Measurements from ENCODE around the gene GCNT2.

Gene GCNT2

DNA sequence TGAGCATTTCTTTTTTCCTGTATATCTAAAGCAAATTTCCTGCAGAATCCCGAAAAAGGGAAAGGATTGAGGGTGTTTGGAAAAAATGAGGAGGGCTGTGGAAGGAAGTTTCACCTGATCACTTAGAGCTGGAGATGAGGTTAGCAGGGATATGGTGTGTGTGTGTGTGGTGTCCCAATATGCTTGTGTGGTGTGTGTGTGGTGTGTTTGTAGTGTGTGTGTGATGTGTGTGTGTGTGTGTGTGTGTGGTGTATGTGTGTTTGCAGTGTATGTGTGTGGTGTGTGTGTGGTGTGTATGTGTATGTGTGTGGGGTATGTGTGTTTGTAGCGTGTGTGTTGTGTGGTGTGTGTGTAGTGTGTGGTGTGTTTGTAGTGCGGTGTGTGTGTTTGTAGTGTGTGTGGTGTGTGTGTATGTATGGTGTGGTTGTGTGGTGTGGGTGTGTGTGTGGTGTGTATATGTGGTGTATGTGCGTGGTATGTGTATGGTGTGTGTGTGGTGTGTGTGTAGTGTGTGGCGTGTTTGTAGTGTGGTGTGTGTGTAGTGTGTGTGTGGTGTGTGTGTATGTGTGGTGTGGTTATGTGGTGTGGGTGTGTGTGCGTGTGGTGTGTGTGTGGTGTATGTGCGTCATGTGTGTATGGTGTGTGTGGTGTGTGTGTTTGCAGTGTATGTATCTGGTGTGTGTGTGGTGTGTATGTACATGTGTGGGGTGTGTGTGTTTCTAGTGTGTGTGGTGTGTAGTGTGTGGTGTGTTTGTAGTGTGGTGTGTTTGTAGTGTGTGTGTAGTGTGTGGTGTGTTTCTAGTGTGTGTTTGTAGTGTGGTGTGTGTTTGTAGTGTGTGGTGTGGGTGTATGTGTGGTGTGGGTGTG is 67.6 kb downstream of the GCNT2 start:
- Histone ChIP-seq H3K9ac (ENCODE audit: low read depth, low read length) (no peak overlapping the region), H3K9me3 (ENCODE audit: insufficient read depth, low read length, severe bottlenecking) (no peaks in the 10 kb centered on the region), H3K4me2 (ENCODE audit: insufficient read depth, low read length) (no peak overlapping the region), H3K4me1 (ENCODE audit: insufficient read depth, low read length) (peaks cover 49% of the 10 kb centered on the region), H3K27ac (ENCODE audit: low read length) (peak overlapping the region; percentile 26), H3K36me3 (ENCODE audit: insufficient read depth, low read length) (no peaks in the 10 kb centered on the region), H3K79me2 (ENCODE audit: insufficient read depth, low read length) (no peaks in the 10 kb centered on the region), H4K20me1 (ENCODE audit: insufficient read depth, low read length) (no peaks in the 10 kb centered on the region), H3K4me3 (ENCODE audit: low read depth in 1 of 2, low read length in 2 of 2) (peak overlapping the region in 1 of 2 experiments; percentile 13; a peak in 1 of 4 replicates), H3K27me3 (ENCODE audit: insufficient read depth, low read length, poor library complexity) (no peaks in the 10 kb centered on the region), H2AFZ (ENCODE audit: low read depth, low read length) (no peak overlapping the region)
- TF ChIP-seq, protein P1, sequence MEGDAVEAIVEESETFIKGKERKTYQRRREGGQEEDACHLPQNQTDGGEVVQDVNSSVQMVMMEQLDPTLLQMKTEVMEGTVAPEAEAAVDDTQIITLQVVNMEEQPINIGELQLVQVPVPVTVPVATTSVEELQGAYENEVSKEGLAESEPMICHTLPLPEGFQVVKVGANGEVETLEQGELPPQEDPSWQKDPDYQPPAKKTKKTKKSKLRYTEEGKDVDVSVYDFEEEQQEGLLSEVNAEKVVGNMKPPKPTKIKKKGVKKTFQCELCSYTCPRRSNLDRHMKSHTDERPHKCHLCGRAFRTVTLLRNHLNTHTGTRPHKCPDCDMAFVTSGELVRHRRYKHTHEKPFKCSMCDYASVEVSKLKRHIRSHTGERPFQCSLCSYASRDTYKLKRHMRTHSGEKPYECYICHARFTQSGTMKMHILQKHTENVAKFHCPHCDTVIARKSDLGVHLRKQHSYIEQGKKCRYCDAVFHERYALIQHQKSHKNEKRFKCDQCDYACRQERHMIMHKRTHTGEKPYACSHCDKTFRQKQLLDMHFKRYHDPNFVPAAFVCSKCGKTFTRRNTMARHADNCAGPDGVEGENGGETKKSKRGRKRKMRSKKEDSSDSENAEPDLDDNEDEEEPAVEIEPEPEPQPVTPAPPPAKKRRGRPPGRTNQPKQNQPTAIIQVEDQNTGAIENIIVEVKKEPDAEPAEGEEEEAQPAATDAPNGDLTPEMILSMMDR (IDR thresholded peaks at IDR 0.05; ENCODE audit: borderline replicate concordance, extremely low read depth, low read length, poor library complexity, severe bottlenecking) = no peak
- TF ChIP-seq EZH2 (IDR thresholded peaks at IDR 0.05; ENCODE audit: borderline replicate concordance, low read depth, low read length, severe bottlenecking) = no peak
- DNase-seq (no peak), ATAC-seq (ENCODE audit: insufficient read depth, low read depth) (no peak)

DNA sequence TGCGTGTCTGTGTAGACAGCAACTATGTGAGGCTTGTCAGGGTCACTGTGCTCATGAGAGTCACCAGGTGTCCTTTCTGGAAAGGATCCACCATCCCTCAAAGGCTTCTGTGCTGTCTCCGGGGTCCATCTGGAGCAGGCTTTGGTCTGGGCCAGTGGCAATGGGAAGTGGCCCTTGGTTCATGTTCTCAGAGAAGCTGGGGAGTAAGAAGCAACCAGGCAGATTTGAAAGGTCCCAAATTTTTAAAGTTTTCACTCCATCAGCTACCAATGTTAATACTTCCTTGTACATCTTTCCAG is 68.2 kb downstream of the GCNT2 start:
- Histone ChIP-seq H3K9me3 (ENCODE audit: insufficient read depth, low read length, severe bottlenecking) (no peaks in the 10 kb centered on the region), H3K4me3 (ENCODE audit: low read depth in 1 of 2, low read length in 2 of 2) (no peak overlapping the region), H3K4me1 (ENCODE audit: insufficient read depth, low read length) (peaks cover 43% of the 10 kb centered on the region), H2AFZ (ENCODE audit: low read depth, low read length) (no peak overlapping the region), H3K27ac (ENCODE audit: low read length) (no peak overlapping the region), H3K36me3 (ENCODE audit: insufficient read depth, low read length) (no peaks in the 10 kb centered on the region), H3K27me3 (ENCODE audit: insufficient read depth, low read length, poor library complexity) (no peaks in the 10 kb centered on the region), H4K20me1 (ENCODE audit: insufficient read depth, low read length) (no peaks in the 10 kb centered on the region), H3K4me2 (ENCODE audit: insufficient read depth, low read length) (no peak overlapping the region), H3K9ac (ENCODE audit: low read depth, low read length) (no peak overlapping the region), H3K79me2 (ENCODE audit: insufficient read depth, low read length) (no peaks in the 10 kb centered on the region)
- DNase-seq (no peak), ATAC-seq (ENCODE audit: insufficient read depth, low read depth) (no peak)
- TF ChIP-seq, protein P1 (IDR thresholded peaks at IDR 0.05; ENCODE audit: borderline replicate concordance, extremely low read depth, low read length, poor library complexity, severe bottlenecking) = no peak
- TF ChIP-seq EZH2 (IDR thresholded peaks at IDR 0.05; ENCODE audit: borderline replicate concordance, low read depth, low read length, severe bottlenecking) = no peak

DNA sequence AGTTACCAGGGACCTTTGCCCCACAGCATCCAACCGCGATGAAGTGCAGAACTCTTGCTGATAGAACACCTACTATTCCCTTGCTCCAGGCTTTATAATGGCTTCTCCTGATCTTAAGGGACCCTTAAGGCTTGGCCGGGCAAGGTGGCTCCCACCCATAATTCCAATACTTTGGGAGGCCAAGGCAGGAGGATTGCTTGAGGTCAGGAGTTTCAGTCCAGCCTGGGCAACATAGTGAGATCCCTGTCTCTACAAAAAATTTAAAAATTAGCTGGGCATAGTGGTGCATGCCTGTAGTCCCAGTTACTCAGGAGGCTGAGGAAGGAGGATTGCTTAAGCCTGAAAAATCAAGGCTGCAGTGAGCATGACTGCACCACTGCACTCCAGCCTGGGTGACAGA is 68.8 kb downstream of the GCNT2 start:
- peaks cover 37% of the 10 kb centered on the region for H3K4me1 ChIP-seq (ENCODE audit: insufficient read depth, low read length)
- no peaks in the 10 kb centered on the region for H3K79me2 ChIP-seq (ENCODE audit: insufficient read depth, low read length)
- H3K27ac ChIP-seq (ENCODE audit: low read length) = no peak overlapping the region
- no peak overlapping the region for H3K4me2 ChIP-seq (ENCODE audit: insufficient read depth, low read length)
- H3K9me3 ChIP-seq (ENCODE audit: insufficient read depth, low read length, severe bottlenecking) = no peaks in the 10 kb centered on the region
- no peak overlapping the region for H2AFZ ChIP-seq (ENCODE audit: low read depth, low read length)
- H3K9ac ChIP-seq (ENCODE audit: low read depth, low read length) = no peak overlapping the region
- DNase-seq = no peak
- no peaks in the 10 kb centered on the region for H3K36me3 ChIP-seq (ENCODE audit: insufficient read depth, low read length)
- ATAC-seq (ENCODE audit: insufficient read depth, low read depth) = no peak
- H3K4me3 ChIP-seq (ENCODE audit: low read depth in 1 of 2, low read length in 2 of 2) = no peak overlapping the region
- no peaks in the 10 kb centered on the region for H3K27me3 ChIP-seq (ENCODE audit: insufficient read depth, low read length, poor library complexity)
- H4K20me1 ChIP-seq (ENCODE audit: insufficient read depth, low read length) = no peaks in the 10 kb centered on the region
- TF ChIP-seq EZH2 (IDR thresholded peaks at IDR 0.05; ENCODE audit: borderline replicate concordance, low read depth, low read length, severe bottlenecking) = no peak
- TF ChIP-seq, protein P1 (IDR thresholded peaks at IDR 0.05; ENCODE audit: borderline replicate concordance, extremely low read depth, low read length, poor library complexity, severe bottlenecking) = no peak

Measured in DND-41 (cell line).